ENCODE measurements around the gene SYTL2.

- TF ChIP-seq POLR2A (IDR thresholded peaks at IDR 0.05) (no peak), CTCF (IDR thresholded peaks at IDR 0.05) (no peak)
Measured at GRCh38 chr11:85803920-85804319, 7.0 kb downstream of the SYTL2 start.

Measured in right lobe of liver (tissue), 4 donors.